Astrocyte (in vitro differentiated cells and primary cell): ENCODE results near the gene TMEM108. TPM values are rescaled to one million over a fixed set of nuclear protein-coding genes. Genes with fewer than 3 reads are reported as not detected.

Source experiments
- DNase-seq: peaks from one replicate; pipeline ENCODE4 v3.0.0-alpha.2; 2010; ENCODE audit warnings: low read depth
- FAIRE-seq: peaks from 2 replicates; lab custom pipeline; 2011; peaks lifted over from hg19 to GRCh38; lab: Jason Lieb, UNC
- H2AFZ ChIP-seq: 2 replicates; pipeline ENCODE4 v1.6.0; 2012; ENCODE audit warnings: low read depth, low read length, inconsistent platforms
- H3K27ac ChIP-seq: 2 replicates; pipeline ENCODE4 v1.5.1; 2011; ENCODE audit warnings: low read depth, low read length, inconsistent platforms
- H3K27me3 ChIP-seq: 2 replicates; pipeline ENCODE4 v1.6.0; 2011; ENCODE audit warnings: low read length, inconsistent platforms; ENCODE audit not compliant: insufficient read depth
- H3K36me3 ChIP-seq: 2 replicates; pipeline ENCODE4 v1.5.1; 2011; ENCODE audit warnings: low read length, inconsistent platforms; ENCODE audit not compliant: insufficient read depth
- H3K4me1 ChIP-seq: 2 replicates; pipeline ENCODE4 v1.5.1; 2011; ENCODE audit warnings: low read length, inconsistent platforms; ENCODE audit not compliant: insufficient read depth
- H3K4me2 ChIP-seq: 2 replicates; pipeline ENCODE4 v1.6.0; 2012; ENCODE audit warnings: low read length, inconsistent platforms
- H3K4me3 ChIP-seq: 2 replicates; pipeline ENCODE4 v1.5.1; 2011; ENCODE audit warnings: low read depth, mild to moderate bottlenecking, low read length, inconsistent platforms; ENCODE audit not compliant: insufficient read depth
- H3K79me2 ChIP-seq: 2 replicates; pipeline ENCODE4 v1.6.0; 2012; ENCODE audit warnings: mild to moderate bottlenecking, low read length, inconsistent platforms; ENCODE audit not compliant: insufficient read depth
- H3K9ac ChIP-seq: 2 replicates; pipeline ENCODE4 v1.6.0; 2012; ENCODE audit warnings: mild to moderate bottlenecking, low read length, inconsistent platforms
- H3K9me3 ChIP-seq: 2 replicates; pipeline ENCODE4 v1.5.1; 2012; ENCODE audit warnings: low read depth, mild to moderate bottlenecking, low read length, inconsistent platforms; ENCODE audit not compliant: insufficient read depth
- H4K20me1 ChIP-seq: 2 replicates; pipeline ENCODE4 v1.6.0; 2012; ENCODE audit warnings: low read length, inconsistent platforms; ENCODE audit not compliant: insufficient read depth
- H3K27ac Mint-ChIP-seq: one replicate; pipeline ENCODE4 v1.8.0; 2021; ENCODE audit warnings: mild to moderate bottlenecking, mixed read lengths; ENCODE audit not compliant: unreplicated experiment
- H3K27me3 Mint-ChIP-seq: one replicate; pipeline ENCODE4 v1.8.0; 2021; ENCODE audit warnings: low read depth, mixed read lengths; ENCODE audit not compliant: unreplicated experiment
- H3K36me3 Mint-ChIP-seq: one replicate; pipeline ENCODE4 v1.8.0; 2021; ENCODE audit warnings: low read depth, mixed read lengths; ENCODE audit not compliant: unreplicated experiment
- H3K4me1 Mint-ChIP-seq: one replicate; pipeline ENCODE4 v1.8.0; 2021; ENCODE audit warnings: low read depth, mixed read lengths; ENCODE audit not compliant: unreplicated experiment
- H3K4me3 Mint-ChIP-seq: one replicate; pipeline ENCODE4 v1.8.0; 2021; ENCODE audit warnings: mild to moderate bottlenecking, moderate library complexity, mixed read lengths; ENCODE audit not compliant: unreplicated experiment
- H3K9me3 Mint-ChIP-seq: one replicate; pipeline ENCODE4 v1.8.0; 2021; ENCODE audit warnings: mild to moderate bottlenecking, mixed read lengths; ENCODE audit not compliant: unreplicated experiment
- CTCF ChIP-seq: IDR thresholded peaks from 2 replicates; pipeline ENCODE4 v1.5.1; 2011; ENCODE audit warnings: low read depth, mild to moderate bottlenecking, inconsistent platforms, low read length, moderate library complexity; ENCODE audit not compliant: insufficient read depth
- EZH2 ChIP-seq: IDR thresholded peaks from 2 replicates; pipeline ENCODE4 v1.6.1; 2012; ENCODE audit warnings: mild to moderate bottlenecking, low read length, inconsistent platforms; ENCODE audit not compliant: insufficient read depth
- total RNA-seq: library from RNA; stranded (reverse); gene quantifications from 2 replicates; pipeline ENCODE4 v1.2.1, GENCODE V29; 2021

TMEM108 gene
- total RNA-seq, 1 donor from 2014 or later = 5.6 TPM

GRCh38 chr3:133050891-133051290 lies 12.7 kb downstream of the TMEM108 start:
- no peak for FAIRE-seq
- Histone ChIP-seq H3K4me2 (no peak overlapping the region), H4K20me1 (no peaks in the 10 kb centered on the region), H3K79me2 (no peaks in the 10 kb centered on the region), H3K4me3 (no peak overlapping the region), H3K36me3 (no peaks in the 10 kb centered on the region), H3K9ac (no peak overlapping the region), H3K27me3 (no peaks in the 10 kb centered on the region), H3K27ac (no peak overlapping the region), H3K4me1 (no peaks in the 10 kb centered on the region), H3K9me3 (no peaks in the 10 kb centered on the region), H2AFZ (no peak overlapping the region)
- H3K27me3 Mint-ChIP-seq = peaks cover 2% of the 10 kb centered on the region
- H3K4me1 Mint-ChIP-seq = peaks cover 4% of the 10 kb centered on the region
- no peak overlapping the region for H3K27ac Mint-ChIP-seq
- TF ChIP-seq CTCF = no peak
- TF ChIP-seq EZH2 = no peak
- no peak overlapping the region for H3K4me3 Mint-ChIP-seq
- no peaks in the 10 kb centered on the region for H3K36me3 Mint-ChIP-seq
- no peak for DNase-seq
- H3K9me3 Mint-ChIP-seq = no peaks in the 10 kb centered on the region

GRCh38 chr3:133053532-133053931 lies 15.3 kb downstream of the TMEM108 start:
- Histone ChIP-seq H3K9ac (no peak overlapping the region), H3K27ac (no peak overlapping the region), H3K79me2 (no peaks in the 10 kb centered on the region), H3K4me1 (no peaks in the 10 kb centered on the region), H3K27me3 (no peaks in the 10 kb centered on the region), H2AFZ (no peak overlapping the region), H3K4me3 (no peak overlapping the region), H3K9me3 (no peaks in the 10 kb centered on the region), H4K20me1 (no peaks in the 10 kb centered on the region), H3K4me2 (no peak overlapping the region), H3K36me3 (no peaks in the 10 kb centered on the region)
- Mint-ChIP-seq H3K4me1 (peaks cover 4% of the 10 kb centered on the region), H3K27ac (no peak overlapping the region), H3K27me3 (peaks cover 2% of the 10 kb centered on the region), H3K9me3 (no peaks in the 10 kb centered on the region), H3K4me3 (no peak overlapping the region), H3K36me3 (no peaks in the 10 kb centered on the region)
- DNase-seq (no peak), FAIRE-seq (no peak)
- no peak for TF ChIP-seq CTCF
- no peak for TF ChIP-seq EZH2

- no peaks in the 10 kb centered on the region for H3K36me3 Mint-ChIP-seq
- Histone ChIP-seq H3K4me2 (no peak overlapping the region), H3K27me3 (no peaks in the 10 kb centered on the region), H3K36me3 (no peaks in the 10 kb centered on the region), H4K20me1 (no peaks in the 10 kb centered on the region), H3K9ac (no peak overlapping the region), H2AFZ (no peak overlapping the region), H3K27ac (no peak overlapping the region), H3K4me3 (no peak overlapping the region), H3K4me1 (no peaks in the 10 kb centered on the region), H3K79me2 (no peaks in the 10 kb centered on the region), H3K9me3 (no peaks in the 10 kb centered on the region)
- no peaks in the 10 kb centered on the region for H3K9me3 Mint-ChIP-seq
- no peak overlapping the region for H3K4me3 Mint-ChIP-seq
- TF ChIP-seq CTCF (no peak), EZH2 (no peak)
- DNase-seq = no peak
- H3K27ac Mint-ChIP-seq = no peak overlapping the region
- peaks cover 4% of the 10 kb centered on the region for H3K4me1 Mint-ChIP-seq
- FAIRE-seq = no peak
- H3K27me3 Mint-ChIP-seq = peaks cover 2% of the 10 kb centered on the region
These were observed 16.4 kb downstream of the TMEM108 start for GRCh38 chr3:133054586-133054985.
